ENCODE measurements around the gene LRRK2.
"Not testable (repeated sequence)": the region's sequence is repeated elsewhere in the genome, so short reads cannot be mapped to it uniquely, and the experiment has no call there.

Gene LRRK2

DNA sequence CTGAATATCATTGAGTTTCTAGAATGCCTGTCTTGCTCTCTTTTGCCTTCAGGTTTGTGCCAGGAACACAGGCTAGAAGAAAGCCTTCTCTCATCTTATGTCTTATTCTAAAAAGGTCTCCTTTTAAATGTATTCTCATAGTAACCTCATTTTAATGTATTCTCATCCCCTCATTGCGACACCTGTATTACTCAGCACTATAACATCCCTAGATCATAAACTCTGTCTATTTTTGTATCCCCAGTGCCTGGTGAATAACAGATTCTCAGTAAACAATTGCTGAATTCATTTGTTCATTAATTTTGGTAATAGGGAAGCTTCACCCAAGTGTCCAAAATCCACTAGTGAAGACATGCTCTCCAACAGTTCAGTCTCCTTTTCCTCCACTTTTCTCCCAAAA is 8.8 kb upstream of the LRRK2 start:
- DNase-seq = peak; percentile 11

DNA sequence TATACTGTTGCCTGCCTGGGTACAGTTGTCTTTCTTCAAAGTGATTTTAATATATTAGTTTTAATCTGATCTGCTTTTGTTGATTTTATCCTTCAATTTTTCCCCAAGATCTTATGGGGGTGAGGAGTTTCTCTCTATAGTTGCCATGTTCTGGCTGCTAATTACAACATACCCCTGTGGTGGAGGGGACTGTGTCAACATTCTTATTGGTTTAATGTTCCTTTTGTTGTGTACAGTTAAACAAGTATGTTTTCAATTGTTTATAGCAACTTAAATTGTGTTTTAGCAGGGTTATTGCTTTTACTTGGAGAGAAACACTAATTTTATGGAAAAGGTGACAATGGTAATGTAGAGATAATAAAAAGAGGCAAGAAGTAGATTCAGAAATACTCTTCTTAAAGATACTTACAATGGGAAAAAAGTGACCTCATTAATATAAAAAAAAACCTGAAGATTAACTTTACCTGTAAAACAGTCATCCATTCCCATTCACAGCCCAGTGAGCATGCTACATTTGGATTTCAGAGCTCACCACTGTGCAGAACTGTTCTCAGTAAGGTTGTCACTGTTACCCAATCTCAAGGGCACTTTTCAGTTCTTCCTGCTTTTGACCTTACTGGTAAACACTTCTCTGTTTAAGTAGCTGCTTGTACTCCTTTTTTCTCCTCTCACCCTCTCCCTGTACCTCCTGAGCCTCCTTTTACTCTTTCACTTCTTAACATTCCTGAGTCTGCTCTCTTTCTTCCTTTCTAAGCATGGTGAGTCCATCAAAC is 8.1 kb upstream of the LRRK2 start:
- peak; percentile 57 for DNase-seq

- DNase-seq = no peak
Measured at GRCh38 chr12:40219760-40220159, 5.0 kb upstream of the LRRK2 start.

DNA sequence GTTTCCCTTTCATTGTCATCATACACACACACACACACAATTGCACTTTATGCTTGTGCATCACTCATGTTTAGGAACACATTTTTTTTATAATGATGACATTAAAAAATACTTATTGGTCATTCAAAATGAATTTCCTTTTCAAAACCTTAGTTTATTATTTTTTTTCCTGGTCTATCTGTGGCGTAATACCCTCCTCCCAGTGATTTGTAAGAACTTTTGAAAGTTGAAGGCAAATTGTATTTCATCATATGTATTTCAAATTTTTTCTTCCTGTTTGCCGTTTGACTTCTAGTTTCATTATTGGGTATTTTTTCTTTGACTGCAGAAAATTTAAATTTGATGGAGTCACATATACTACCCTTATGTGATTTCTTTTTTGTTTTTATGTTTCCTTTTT is 2.5 kb upstream of the LRRK2 start:
- peak; percentile 76 for DNase-seq

GRCh38 chr12:40223646-40224045 is 1.2 kb upstream of the LRRK2 start:
- DNase-seq = no peak

DNA sequence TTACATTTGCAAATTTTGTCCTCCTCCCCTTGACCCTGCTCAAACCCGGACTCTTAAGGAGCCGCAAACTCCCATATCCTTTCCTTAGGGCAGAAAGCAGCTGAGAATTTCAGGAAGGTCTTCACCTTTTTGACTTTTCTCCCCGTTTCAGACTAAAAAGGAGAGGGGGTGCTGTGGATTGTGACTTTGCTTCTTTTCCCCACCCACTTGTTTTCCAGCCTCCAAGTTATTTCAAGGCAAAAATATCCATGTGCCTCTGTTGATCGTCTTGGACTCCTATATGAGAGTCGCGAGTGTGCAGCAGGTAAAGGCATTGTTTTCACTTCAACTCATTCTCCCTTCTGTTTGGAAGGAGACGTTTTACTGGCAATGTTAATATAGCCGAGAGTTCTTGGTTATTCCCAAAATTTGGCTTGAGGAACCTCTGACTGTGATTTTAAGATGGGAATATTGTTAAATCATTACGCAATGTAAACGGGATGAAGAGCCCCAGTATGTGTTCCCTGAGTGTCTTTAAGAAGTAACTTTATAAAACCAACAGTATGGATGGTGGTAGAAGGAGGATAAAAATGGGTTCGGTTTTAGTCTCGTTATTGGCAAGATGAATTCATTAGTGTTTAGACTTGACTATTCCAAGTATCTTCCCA is 663 bp downstream of the LRRK2 start:
- no peak for DNase-seq

- peak; percentile 68 for DNase-seq
Measured at GRCh38 chr12:40225984-40226602, 1.3 kb downstream of the LRRK2 start.

DNA sequence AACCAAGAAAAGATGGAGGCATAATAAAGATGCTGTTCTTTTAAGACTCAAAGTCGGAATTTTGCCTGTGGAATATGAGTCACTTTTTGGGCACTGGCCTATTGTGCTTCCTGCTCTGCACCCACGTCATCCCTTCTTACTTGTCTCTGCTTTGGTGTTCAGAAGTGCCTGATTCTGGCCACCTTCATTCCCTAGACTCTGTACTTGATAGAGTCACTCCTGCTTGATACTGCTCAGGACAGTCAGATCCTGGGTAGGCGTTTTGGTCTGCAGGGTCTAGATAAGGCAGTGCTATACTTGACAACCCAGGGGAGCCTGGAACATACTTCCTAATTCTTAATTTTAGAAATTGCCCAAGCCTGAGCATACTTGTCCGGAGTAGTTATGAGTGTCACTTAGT is 1.9 kb downstream of the LRRK2 start:
- DNase-seq = peak; percentile 49

DNA sequence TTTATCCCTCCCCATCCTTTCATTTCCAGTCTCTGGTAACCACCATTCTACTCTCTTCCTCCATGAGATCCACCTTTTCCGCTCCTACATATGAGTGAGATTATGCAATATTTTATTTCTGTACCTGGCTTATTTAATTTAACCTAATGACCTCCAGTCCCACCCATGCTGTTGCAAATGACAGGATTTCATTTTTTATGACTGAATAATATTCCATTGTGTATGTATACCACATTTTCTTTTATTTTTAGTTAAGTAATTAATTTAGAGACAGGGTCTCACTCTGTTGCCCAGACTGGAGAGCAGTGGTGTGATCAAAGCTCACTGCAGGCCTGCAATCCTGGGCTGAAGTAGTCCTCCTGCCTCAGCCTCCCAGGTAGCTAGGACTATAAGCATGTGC is 2.6 kb downstream of the LRRK2 start:
- no peak for DNase-seq

GRCh38 chr12:40228727-40229126 is 3.9 kb downstream of the LRRK2 start:
- no peak for DNase-seq

- DNase-seq = no peak
Measured at GRCh38 chr12:40229690-40230651, 5.2 kb downstream of the LRRK2 start.

GRCh38 chr12:40232602-40233001 is 7.8 kb downstream of the LRRK2 start:
- peak; percentile 15 for DNase-seq

DNA sequence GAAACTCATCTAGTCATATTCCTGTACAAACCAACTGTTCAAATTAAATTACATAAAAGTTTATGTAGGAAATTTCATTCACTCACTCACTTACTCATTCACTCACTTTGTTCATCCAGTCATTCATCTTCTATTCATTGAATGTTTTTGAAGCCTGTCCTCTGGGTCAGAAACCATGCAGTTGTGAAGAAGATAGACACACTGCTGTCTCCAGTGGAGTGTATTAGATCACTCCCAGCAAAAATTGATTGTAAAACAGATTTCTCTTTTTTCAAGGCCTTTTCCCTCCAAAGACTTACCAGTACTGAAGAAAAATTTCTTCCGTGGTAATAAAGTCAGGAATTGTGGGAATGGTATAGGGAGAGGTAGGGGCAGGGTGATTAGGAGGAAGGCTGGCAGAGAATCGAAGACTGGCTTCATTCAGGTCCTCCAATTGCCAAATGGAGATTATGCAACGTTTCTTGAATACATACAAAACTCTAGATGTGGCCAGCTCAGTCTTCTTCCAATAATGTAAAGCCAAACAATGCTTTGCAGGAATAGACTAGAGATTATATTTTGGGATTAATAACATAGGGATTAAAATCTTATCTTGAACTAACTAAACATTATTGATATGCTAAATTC is 9.1 kb downstream of the LRRK2 start:
- DNase-seq = no peak

- DNase-seq = no peak
Measured at GRCh38 chr12:40236357-40236850, 11.6 kb downstream of the LRRK2 start.

DNA sequence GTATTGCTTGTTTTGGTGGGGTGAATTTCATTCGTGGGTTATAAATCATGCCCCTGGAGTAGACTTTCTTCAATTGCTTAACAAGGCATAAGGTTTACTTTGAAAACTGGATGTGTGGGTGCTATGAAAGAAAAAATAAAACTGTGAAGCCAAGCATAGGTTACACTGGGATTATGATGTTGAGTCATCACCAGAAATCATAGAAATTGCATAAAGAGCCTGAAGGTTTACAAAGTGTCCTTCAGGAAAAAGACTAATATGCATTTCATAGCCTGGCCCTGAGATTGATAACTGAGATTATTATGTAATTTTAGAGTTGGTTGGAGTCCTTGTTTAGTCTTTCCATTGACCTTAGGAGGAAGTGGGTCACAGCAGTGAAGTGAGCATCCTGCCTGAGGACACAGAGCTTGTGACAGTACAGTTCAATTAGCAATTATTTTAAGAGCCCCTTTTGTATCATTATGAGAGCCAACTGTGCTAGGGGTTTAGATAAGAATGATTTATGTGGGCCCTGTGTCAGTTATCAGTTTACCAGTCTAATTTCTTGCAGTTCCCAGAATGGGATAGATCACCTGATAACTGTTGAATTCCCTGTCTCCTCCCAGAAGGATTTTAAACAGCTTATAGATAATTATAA is 13.6 kb downstream of the LRRK2 start:
- DNase-seq = no peak

GRCh38 chr12:40238979-40239378 is 14.2 kb downstream of the LRRK2 start:
- DNase-seq = no peak

- DNase-seq = no peak
Measured at GRCh38 chr12:40240779-40241178, 16.0 kb downstream of the LRRK2 start.

DNA sequence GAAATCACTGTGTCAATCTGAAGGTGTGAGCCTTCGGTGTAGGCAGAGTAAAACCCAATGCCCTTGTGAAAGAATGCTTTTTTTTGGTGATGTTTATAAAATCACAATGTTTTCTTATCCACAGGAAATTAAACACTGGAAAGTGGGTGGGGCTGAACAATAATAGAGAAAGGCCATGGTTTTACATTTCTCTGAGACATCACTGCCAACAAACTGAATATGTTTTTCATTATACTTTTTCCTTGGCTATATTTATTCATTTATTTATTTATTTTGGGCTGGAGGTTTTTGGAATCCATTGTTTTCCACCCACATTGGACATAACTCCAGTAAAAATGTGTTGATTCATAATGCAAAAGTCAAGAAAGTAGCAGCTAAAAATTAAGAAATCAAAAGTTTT is 16.9 kb downstream of the LRRK2 start:
- no peak for DNase-seq

- DNase-seq = not testable (repeated sequence)
Measured at GRCh38 chr12:40244526-40245156, 19.8 kb downstream of the LRRK2 start.

- DNase-seq = no peak
Measured at GRCh38 chr12:40248034-40248433, 23.2 kb downstream of the LRRK2 start.

DNA sequence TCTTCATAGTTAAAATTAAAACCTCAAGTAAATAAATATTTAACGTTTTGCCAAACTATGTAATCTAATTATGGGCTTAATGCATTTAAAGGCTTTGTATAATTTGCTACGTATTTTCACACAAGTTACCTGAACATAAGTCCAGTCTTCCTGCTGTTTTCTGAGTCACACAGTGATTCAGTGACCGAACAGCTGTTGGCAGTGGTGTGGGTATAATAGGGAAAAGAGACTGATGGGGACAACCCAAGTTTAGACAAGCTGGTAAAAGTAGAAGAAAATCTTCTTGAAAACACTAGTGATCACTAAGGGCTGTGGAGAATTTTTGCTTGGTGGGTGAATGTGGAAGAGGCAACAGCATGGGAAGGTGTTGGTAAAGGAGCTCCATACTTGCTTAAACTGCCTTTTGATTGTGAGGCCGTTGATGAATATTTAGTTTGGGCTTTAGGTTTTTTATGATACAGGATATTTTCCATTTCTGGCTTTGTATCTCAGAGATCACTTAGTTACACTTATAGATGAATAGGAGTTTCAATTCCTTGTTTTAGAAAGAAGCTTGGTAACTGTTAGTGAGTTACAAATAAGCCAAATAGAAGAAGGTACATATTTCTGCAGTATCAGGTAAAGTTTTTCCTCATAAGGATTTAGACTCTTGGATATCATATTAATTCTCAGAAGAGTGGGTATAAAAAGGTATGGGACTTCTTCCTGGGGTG is 23.9 kb downstream of the LRRK2 start:
- DNase-seq = no peak
